Measurements from ENCODE around the gene NQO2. TPM values are rescaled to one million over a fixed set of nuclear protein-coding genes. Genes with fewer than 3 reads are reported as not detected.
"Not testable (repeated sequence)": the region's sequence is repeated elsewhere in the genome, so short reads cannot be mapped to it uniquely, and the experiment has no call there.

The NQO2 gene
- total RNA-seq, 1 donor from 2014 or later = 8.0 TPM

- peak; percentile 85 for DNase-seq
Measured at GRCh38 chr6:2989332-2990247, 10.1 kb upstream of the NQO2 start.

- DNase-seq = no peak
Measured at GRCh38 chr6:2990248-2990931, 9.3 kb upstream of the NQO2 start.

- DNase-seq = no peak
Measured at GRCh38 chr6:2990932-2991506, 8.7 kb upstream of the NQO2 start.

- DNase-seq = no peak
Measured at GRCh38 chr6:2992330-2992979, 7.2 kb upstream of the NQO2 start.

- no peak for DNase-seq
Measured at GRCh38 chr6:2993755-2994317, 5.9 kb upstream of the NQO2 start.

GRCh38 chr6:2998249-2998997 lies 1.3 kb upstream of the NQO2 start:
- DNase-seq = not testable (repeated sequence)

GRCh38 chr6:2998998-2999617 lies 586 bp upstream of the NQO2 start:
- no peak for DNase-seq

GRCh38 chr6:3001146-3001772 lies 1.6 kb downstream of the NQO2 start:
- DNase-seq = no peak

GRCh38 chr6:3001773-3002293 lies 2.1 kb downstream of the NQO2 start:
- DNase-seq = no peak

- not testable (repeated sequence) for DNase-seq
Measured at GRCh38 chr6:3003226-3003625, 3.5 kb downstream of the NQO2 start.

GRCh38 chr6:3005077-3005476 lies 5.4 kb downstream of the NQO2 start:
- DNase-seq = no peak

GRCh38 chr6:3005874-3006273 lies 6.2 kb downstream of the NQO2 start:
- DNase-seq = no peak

GRCh38 chr6:3006476-3006875 lies 6.8 kb downstream of the NQO2 start:
- DNase-seq = no peak

- no peak for DNase-seq
Measured at GRCh38 chr6:3007571-3007970, 7.9 kb downstream of the NQO2 start.

- DNase-seq = not testable (repeated sequence)
Measured at GRCh38 chr6:3008712-3009265, 9.1 kb downstream of the NQO2 start.

GRCh38 chr6:3009930-3010329 lies 10.2 kb downstream of the NQO2 start:
- no peak for DNase-seq

- no peak for DNase-seq
Measured at GRCh38 chr6:3011158-3011557, 11.5 kb downstream of the NQO2 start.

GRCh38 chr6:3011592-3011991 lies 11.9 kb downstream of the NQO2 start:
- no peak for DNase-seq

- no peak for DNase-seq
Measured at GRCh38 chr6:3013486-3013885, 13.8 kb downstream of the NQO2 start.

Data from occipital lobe (tissue), 2 donors.